AML-193 (cell line): ENCODE measurements around the gene MEGF11.

Experiments
- DNase-seq, 2 experiments: peaks; one replicate each; lab custom pipeline; 2025; lab: John Stamatoyannopoulos, UW

MEGF11 gene

GRCh38 chr15:66253418-66254088 is at the start of gene MEGF11:
Gene MEGF11, minus strand, starts transcription at chr15:66253750. Its CDS starts 125,347 bp downstream, at chr15:66128403.
- DNase-seq, result no peak

DNA sequence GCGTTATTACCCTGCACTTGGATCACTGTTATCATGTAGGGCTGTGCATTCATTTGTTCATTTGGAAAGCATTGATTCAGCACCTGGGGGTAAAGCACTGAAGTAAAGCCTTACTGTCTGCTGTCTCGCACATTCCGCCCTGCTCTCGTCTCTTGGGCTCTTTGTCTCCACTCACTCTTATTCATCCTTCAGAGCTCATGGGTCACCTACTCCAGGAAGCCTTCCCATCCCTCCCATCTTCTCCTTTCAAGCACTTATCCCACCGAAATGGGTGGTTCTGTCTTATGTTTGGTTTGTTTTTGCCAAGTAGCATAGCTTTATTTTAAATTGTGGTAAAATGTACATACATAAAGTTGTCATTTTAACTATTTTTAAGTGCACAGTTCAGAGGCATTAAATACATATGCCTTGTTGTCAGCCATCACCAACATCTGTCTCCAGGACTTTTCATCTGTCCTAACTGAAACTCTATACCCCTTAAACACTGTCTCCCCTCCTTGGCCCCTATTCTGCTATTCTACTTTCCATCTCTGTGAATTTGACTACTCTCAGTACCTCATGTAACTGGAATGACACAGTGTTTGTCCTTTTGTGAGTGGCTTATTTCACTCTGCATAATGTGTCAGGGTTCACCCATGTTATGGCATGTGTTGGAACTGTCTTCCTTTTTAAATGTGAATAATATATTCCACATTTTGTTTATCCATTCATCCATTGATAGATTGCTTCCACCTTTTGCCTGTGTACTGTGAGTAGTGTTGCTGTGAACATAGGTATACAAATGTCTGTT is 49.1 kb upstream of the MEGF11 start:
- DNase-seq, result no peak

DNA sequence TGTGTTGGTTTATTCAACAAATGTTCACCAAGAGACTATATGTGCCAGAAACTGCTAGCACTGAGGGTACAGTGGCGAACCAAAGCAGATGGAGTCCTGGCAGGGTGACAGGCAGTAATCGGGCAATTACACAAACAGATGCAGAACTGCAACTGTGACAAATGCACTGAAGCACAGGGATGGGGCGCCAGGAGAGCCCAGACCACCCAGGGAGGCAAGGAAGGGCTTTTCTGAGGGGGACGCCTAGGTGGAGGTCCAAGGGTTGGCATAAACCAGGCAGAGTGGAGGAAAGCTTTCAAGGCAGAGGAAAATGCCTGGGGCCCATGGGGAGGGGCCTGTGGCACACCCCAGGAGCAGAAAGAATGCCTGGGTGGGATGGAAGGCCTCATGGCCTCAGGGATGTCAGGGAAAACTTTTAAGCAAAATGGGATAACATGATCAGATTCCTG is 45.3 kb upstream of the MEGF11 start:
- no peak for DNase-seq

- DNase-seq, result peak in 1 of 2 experiments; percentile 0
These were observed 42.6 kb upstream of the MEGF11 start for GRCh38 chr15:66296186-66296585.

DNA sequence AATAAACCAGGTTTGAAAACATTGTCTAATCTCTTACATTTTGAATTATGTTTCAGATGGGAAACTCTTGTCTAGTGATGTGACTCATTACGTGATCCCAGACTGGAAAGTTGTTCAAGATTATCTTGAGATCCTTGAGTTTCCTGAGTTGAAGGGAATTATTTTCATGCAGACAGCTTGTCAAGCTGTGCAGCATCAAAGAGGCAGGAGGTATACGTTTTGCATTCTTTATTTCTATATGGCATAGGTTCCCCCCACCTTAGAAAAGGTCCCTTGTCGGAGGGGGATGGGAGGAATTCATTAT is 41.3 kb upstream of the MEGF11 start:
- DNase-seq, result no peak

DNA sequence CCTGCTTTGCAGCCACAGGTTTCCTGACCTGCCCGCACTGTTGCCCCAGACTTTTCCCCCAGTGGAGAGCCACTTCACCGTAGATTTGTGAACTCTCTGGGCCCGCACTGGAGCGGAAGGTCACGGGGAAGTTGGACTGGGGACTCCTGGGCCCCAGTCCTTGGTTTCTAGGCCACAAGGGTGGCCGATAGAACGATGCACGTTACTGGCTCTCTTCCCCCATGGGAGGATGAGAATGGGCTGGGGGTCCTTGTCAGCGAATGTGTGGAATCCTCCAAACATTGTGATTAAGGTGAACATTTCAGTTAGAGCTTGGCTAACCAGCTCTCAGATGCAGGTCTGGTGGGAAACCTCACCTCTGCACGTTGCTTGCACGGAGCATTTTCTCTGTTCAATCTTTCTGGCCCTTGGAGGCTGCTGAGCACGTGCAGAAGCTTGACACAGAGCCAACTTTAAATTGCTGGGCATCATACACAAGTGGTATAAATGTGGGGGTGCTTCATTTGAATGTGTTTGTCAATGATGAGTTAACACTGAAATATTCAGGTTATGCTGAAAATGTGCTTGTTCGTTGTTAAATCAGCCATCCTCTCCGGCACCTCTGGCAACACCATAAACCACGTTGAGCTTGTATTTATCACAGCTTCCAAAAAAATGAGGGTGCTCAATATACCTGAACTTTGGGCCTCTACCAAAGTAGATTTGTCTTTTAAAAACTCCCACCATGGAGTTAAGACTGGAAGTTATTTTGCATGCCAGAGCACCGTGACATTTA is 40.8 kb upstream of the MEGF11 start:
- peak; percentile 53 to 65 for DNase-seq

GRCh38 chr15:66293419-66294156 is 40.0 kb upstream of the MEGF11 start, which contains the start of gene DIS3L:
Gene DIS3L, plus strand, starts transcription at chr15:66293568. Its CDS starts 29 bp downstream, at chr15:66293597.
- peak; percentile 53 to 65 for DNase-seq

DNA sequence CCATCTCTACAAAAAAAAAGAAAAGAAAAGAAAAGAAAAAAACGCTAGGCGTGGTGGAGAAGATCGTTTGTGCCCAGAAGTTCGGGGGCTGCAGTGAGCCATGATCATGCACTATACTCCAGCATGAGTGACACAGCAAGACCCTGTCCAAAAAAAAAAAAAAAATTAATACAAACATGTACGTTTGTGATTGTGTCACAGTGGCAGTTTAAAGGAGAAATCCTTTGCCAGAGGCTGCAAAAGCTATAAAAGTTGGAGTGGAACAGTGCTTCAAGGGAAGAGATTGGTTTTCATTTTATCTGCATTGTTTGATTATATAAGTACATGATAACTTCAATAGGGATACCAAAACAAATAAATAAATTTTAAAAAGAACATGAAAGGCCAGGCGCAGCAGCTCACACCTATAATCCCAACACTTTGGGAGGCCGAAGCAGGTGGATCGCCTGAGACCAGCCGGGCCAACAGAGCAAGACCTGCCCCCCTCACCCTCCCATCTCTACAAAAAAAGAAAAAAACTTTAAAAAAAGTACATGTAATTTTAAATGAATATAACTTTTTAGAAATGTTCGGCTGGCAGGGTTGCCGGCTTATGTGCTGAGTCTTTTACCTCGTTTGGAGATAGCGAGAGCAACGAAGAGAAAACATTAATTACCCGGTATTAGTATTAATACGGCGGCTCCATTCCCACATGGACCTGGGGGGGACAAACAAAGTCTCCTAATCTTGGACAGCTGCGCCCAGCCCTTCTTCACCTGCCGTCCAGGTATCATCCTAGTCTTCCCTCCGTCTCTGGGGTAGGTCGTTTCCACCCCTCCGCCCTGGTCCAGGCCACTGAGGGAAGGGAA is 39.2 kb upstream of the MEGF11 start:
- DNase-seq, result peak in 1 of 2 experiments; percentile 38

DNA sequence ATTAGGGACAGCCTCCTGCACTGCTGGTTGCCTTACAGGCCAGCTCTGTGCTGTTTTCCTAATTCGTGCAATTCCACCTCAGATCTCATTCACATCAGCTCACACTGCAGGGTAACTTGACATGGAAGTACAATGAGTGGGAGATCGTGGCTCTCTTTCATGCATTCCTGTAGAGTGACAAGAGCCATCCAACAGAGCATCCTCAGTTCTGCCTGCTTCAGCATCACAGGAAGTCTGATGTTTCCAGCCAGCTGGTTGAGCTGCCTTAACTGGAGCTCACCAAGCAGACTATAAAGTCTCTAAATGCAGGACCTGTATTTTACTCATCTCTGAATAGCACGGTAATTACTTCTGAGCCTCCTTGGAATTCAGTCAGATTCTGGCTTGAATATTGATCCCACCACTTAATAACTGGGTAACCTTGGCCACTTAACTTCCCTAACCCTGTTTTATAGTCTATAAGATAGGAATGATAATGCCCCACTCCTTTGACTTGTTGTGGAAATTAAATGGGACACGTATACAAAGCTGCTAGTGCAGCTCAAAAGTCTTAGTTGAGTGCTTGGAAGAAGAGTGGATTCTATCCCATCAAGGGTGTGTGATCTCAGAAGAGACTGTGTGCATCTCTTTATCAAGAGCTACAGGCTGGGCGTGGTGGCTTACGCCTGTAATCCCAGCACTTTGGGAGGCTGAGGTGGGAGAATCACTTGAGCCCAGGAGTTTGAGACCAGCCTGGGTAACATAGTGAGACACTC is 38.4 kb upstream of the MEGF11 start:
- DNase-seq, result no peak

- no peak for DNase-seq
These were observed 37.0 kb upstream of the MEGF11 start for GRCh38 chr15:66290518-66290917.

DNA sequence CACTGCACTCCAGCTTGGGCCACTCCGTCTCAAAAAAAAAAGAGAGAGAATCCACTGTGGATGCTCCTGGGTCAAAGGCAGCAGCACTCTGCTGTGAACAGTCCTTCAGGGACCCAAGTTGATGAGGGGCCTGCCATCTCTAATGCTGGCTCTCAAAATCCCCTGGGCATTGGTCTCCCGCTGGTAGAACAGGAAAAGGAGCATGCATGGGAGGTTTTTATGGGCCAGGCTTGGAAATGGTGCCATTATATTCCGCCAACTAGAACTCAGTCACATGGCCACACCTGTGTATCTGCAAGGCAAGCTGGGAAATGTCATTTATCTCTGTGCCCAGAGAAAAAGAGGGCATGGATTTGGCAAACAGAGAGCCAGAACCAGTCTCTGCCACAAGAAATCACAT is 36.5 kb upstream of the MEGF11 start:
- no peak for DNase-seq

DNA sequence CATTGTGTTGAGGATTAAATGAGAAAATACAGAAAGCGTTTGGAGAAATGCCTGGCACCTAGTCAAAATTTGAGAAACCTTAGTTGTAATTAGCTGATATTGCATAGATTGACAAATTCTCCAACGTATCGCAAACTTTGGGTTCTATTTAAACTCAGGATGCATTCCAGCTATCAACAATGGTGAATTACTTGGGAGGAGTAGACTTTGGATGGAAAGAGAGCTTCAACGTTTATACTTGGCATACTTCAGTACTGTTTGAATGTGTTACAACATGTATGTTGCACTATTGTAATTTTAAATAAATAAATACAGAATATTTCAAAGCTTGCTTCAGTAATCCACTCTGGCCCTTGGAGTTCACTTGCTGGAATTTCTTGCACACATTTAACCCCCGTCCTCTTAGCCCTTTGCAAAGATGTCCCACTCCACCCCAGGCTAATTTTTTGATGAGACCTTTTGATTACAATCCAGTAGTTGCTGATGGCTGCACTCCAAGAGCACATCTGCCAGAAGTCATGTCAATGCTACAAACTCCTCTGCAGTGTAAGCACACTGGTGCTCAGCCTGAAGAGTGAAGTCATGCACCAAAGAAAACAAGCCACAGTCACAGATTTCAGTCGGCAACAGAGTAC is 35.1 kb upstream of the MEGF11 start:
- no peak for DNase-seq

- DNase-seq, result no peak
These were observed 34.5 kb upstream of the MEGF11 start for GRCh38 chr15:66288093-66288492.

DNA sequence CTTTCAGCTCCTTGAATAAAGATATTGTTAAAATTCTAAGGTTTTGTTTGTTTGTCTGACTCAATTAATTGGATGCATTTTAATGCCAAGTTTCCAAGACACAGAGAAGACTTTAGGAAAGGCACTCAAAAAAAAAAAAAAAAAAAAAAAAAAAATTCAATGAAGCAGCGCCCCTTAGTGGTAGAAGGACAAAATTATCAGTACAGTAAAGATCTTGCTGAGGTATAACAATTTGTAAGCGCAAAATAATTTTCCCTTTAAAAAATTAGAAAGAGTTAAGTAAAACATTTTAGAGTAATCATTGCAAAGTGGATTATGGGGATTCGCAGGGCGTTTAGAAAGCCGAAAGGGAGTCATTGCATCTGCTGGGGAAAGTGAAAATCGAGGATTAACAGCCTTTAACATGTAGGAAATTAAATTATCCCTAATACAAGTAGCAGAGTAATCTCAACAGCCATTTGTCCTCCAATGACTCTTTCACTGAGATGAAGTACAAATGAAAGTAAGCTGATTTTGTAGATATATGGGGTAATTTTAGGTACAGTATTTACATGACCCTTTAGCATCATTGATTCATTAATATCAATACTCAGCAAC is 34.0 kb upstream of the MEGF11 start:
- DNase-seq, result peak; percentile 33 to 51

DNA sequence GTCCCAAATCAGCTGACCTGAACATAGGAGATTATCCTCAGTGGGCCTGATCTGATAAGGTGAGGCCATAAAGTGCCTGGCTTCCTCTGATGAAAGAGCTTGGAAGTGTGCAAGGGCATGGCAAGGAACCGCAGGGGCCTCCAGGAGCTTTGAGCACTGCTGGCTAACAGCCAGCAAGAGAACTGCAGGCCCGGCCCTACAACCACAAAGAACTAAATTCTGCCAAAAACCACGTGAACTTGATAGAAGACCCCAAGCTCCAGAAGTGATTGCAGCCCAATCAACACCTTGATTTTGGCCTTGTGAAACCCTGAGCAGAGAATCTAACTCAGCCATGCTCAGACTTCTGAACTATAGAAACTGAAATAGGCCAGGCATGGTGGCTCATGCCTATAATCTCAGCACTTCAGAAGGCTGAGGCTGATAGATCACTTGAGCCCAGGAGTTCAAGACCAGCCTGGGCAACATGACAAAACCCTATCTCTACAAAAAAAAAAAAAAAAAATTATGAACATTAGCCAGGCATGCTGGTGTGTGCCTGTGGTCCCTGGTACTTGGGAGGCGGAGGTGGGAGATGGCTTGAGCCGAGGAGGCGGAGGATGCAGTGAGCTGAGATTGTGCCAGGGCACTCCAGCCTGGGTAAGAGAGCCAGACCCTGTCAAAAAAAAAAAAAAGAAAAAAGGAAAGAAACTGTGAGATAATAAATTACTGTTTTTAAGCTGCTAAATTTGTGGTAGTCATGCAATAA is 32.2 kb upstream of the MEGF11 start:
- DNase-seq, result no peak

- DNase-seq, result no peak
These were observed 30.7 kb upstream of the MEGF11 start for GRCh38 chr15:66284271-66284670.

DNA sequence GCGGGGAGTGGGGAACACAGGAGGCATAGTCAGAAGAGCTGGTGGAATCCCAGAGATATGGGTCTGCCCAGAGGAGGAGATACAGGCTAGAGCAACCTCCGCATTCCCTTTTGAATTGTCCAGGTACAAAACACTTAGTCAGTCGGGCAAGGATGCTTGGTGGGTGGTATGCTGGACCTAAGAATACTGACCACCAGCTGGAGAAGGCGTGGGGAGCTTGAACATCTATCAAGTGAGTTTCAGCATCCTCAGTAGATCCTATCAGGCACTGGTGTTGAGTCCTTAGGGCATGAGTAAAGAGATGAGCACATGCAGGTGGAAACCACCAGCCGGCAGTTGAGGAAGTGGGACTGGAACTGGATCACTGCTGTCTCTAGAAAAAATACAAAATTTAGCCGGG is 25.1 kb upstream of the MEGF11 start:
- no peak for DNase-seq

DNA sequence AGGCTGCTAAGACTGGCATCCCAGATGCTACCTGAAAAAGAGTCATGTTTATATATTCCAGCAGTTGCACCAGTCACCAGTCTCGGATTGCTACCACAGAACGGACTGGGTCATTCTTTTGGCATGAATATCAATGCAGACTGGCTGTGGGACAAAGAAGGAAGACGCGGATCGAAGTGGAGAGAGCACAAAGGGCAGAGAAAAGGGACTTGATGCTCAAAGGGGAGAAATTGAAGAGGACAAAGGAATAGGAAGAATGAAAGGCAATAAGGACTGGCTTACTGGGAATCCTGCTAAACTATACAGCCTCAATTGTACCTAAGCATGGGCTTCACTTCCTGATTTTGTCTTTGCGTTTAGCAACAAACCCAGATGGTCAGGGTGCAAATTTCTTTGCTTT is 24.5 kb upstream of the MEGF11 start:
- DNase-seq, result no peak

GRCh38 chr15:66276546-66276945 is 23.0 kb upstream of the MEGF11 start:
- DNase-seq, result no peak
